Measurements from ENCODE around the gene TWIST2. TPM values are rescaled to one million over a fixed set of nuclear protein-coding genes. Genes with fewer than 3 reads are reported as not detected.

The TWIST2 gene
- total RNA-seq, 1 experiment from 2014 or later, result 5.0 TPM

- H2AFZ ChIP-seq, result no peak overlapping the region
Measured at GRCh38 chr2:238866656-238867277, 18.9 kb downstream of the TWIST2 start.

GRCh38 chr2:238868067-238868524 lies 20.2 kb downstream of the TWIST2 start:
- TF ChIP-seq EZH2 (IDR thresholded peaks at IDR 0.05; ENCODE audit: low read depth) (no peak), CTCF (conservative IDR thresholded peaks at IDR 0.05) (no peak)
- no peak for DNase-seq
- Histone ChIP-seq H3K9me3 (ENCODE audit: insufficient read depth, low read depth) (no peaks in the 10 kb centered on the region), H3F3A (ENCODE audit: insufficient read depth, low read depth) (peaks cover 8% of the 10 kb centered on the region), H2AFZ (no peak overlapping the region), H4K20me1 (ENCODE audit: insufficient read depth) (no peaks in the 10 kb centered on the region), H3K4me3 (no peak overlapping the region), H3K27me3 (ENCODE audit: insufficient read depth, low read depth) (peaks cover 13% of the 10 kb centered on the region; the same call in 1 of the 2 replicates), H3K9me2 (ENCODE audit: insufficient read depth) (no peaks in the 10 kb centered on the region), H3K4me2 (no peak overlapping the region), H3K27ac (no peak overlapping the region), H3K36me3 (ENCODE audit: low read depth) (no peaks in the 10 kb centered on the region), H3K4me1 (replicated peaks; ENCODE audit: insufficient read depth) (peaks cover 22% of the 10 kb centered on the region), H3K79me2 (ENCODE audit: low read depth) (no peaks in the 10 kb centered on the region)
- no TSS peak for BruUV-seq (replicated peaks)
- CTCF ChIA-PET, result no interaction called here
- POLR2A ChIA-PET (ENCODE audit: unreplicated experiment), result no interaction called here
- intact Hi-C loops (cut with micrococcal nuclease; ENCODE audit: unreplicated experiment), result no loop called here

More at GRCh38 chr2:238866656-238867277, 18.9 kb downstream of the TWIST2 start:
- CTCF ChIA-PET, result no interaction called here
- Histone ChIP-seq H3K4me1 (replicated peaks; ENCODE audit: insufficient read depth) (peaks cover 22% of the 10 kb centered on the region), H3F3A (ENCODE audit: insufficient read depth, low read depth) (peaks cover 8% of the 10 kb centered on the region), H3K27me3 (ENCODE audit: insufficient read depth, low read depth) (no peaks in the 10 kb centered on the region; the same call in 1 of the 2 replicates), H3K79me2 (ENCODE audit: low read depth) (no peaks in the 10 kb centered on the region), H3K9me2 (ENCODE audit: insufficient read depth) (no peaks in the 10 kb centered on the region), H3K4me2 (no peak overlapping the region), H3K27ac (no peak overlapping the region), H3K4me3 (no peak overlapping the region), H4K20me1 (ENCODE audit: insufficient read depth) (no peaks in the 10 kb centered on the region), H3K36me3 (ENCODE audit: low read depth) (no peaks in the 10 kb centered on the region), H3K9me3 (ENCODE audit: insufficient read depth, low read depth) (no peaks in the 10 kb centered on the region)
- no TSS peak for BruUV-seq (replicated peaks)
- POLR2A ChIA-PET (ENCODE audit: unreplicated experiment), result interaction anchor here (0.7 kb wide), 1 partner anchor 16 kb away, joined by 5 read pairs; no protein-coding TSS in a partner anchor
- no peak for DNase-seq
- intact Hi-C loops (cut with micrococcal nuclease; ENCODE audit: unreplicated experiment), result no loop called here
- TF ChIP-seq EZH2 (IDR thresholded peaks at IDR 0.05; ENCODE audit: low read depth) (no peak), CTCF (conservative IDR thresholded peaks at IDR 0.05) (no peak)

GRCh38 chr2:238868616-238869292 lies 20.9 kb downstream of the TWIST2 start:
- no peak for DNase-seq
- no TSS peak for BruUV-seq (replicated peaks)
- no peak overlapping the region for H3K4me2 ChIP-seq
- H3K27ac ChIP-seq, result no peak overlapping the region
- H3K27me3 ChIP-seq (ENCODE audit: insufficient read depth, low read depth), result peaks cover 17% of the 10 kb centered on the region; the same call in 1 of the 2 replicates
- no peaks in the 10 kb centered on the region for H3K9me3 ChIP-seq (ENCODE audit: insufficient read depth, low read depth)
- no peak overlapping the region for H3K4me3 ChIP-seq
- peaks cover 19% of the 10 kb centered on the region for H3K4me1 ChIP-seq (replicated peaks; ENCODE audit: insufficient read depth)
- CTCF ChIA-PET, result no interaction called here
- H3K79me2 ChIP-seq (ENCODE audit: low read depth), result no peaks in the 10 kb centered on the region
- H3K9me2 ChIP-seq (ENCODE audit: insufficient read depth), result no peaks in the 10 kb centered on the region
- no peaks in the 10 kb centered on the region for H3K36me3 ChIP-seq (ENCODE audit: low read depth)
- H2AFZ ChIP-seq, result no peak overlapping the region
- TF ChIP-seq CTCF (conservative IDR thresholded peaks at IDR 0.05) (no peak), EZH2 (IDR thresholded peaks at IDR 0.05; ENCODE audit: low read depth) (no peak)
- peaks cover 8% of the 10 kb centered on the region for H3F3A ChIP-seq (ENCODE audit: insufficient read depth, low read depth)
- POLR2A ChIA-PET (ENCODE audit: unreplicated experiment), result no interaction called here
- intact Hi-C loops (cut with micrococcal nuclease; ENCODE audit: unreplicated experiment), result no loop called here
- no peaks in the 10 kb centered on the region for H4K20me1 ChIP-seq (ENCODE audit: insufficient read depth)
